ENCODE results near the gene GYPC.
"Not testable (repeated sequence)": the region's sequence is repeated elsewhere in the genome, so short reads cannot be mapped to it uniquely, and the experiment has no call there.

The GYPC gene

DNA sequence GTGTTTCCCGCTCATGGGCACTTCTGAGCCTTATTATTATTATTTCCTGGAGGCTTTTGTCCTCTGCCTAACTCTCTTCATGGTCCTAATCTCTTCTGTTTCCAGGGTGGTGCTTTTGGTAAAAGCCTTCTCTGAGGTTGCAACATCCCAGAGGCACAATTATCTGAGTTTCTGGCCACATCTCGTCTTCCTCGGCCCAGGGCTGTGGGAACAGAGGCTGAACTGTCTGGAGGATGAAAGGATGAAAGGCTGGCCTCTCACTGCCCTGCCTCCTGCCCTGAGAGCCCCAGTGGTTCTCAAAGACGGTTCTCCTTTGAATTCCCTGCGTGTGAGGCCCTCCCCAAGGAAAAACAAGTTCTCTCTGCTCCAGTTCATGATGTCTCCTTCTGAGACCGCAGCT is 13.8 kb downstream of the GYPC start:
- DNase-seq (ENCODE audit: low read depth in 2 of 2) = no peak

DNA sequence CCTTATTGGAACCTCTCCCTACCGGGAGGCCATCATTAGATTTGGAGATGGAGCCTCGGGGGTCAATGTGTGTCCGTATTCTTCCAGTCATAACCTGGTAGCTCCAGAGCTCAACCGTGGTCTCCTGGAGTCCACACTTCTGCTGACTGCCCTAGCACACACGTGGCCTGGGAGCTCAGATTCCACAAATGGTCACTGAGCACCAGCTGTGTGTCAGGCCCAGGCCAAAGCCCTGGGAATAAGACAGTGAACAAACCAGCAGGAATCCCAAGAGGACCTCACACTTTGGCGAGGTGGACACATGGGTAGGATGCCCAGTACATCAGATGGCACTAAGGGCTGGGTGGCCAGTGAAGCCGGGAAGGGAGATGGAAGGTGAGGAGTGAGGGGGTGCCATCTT is 15.5 kb downstream of the GYPC start:
- DNase-seq (ENCODE audit: low read depth in 2 of 2) = no peak

DNA sequence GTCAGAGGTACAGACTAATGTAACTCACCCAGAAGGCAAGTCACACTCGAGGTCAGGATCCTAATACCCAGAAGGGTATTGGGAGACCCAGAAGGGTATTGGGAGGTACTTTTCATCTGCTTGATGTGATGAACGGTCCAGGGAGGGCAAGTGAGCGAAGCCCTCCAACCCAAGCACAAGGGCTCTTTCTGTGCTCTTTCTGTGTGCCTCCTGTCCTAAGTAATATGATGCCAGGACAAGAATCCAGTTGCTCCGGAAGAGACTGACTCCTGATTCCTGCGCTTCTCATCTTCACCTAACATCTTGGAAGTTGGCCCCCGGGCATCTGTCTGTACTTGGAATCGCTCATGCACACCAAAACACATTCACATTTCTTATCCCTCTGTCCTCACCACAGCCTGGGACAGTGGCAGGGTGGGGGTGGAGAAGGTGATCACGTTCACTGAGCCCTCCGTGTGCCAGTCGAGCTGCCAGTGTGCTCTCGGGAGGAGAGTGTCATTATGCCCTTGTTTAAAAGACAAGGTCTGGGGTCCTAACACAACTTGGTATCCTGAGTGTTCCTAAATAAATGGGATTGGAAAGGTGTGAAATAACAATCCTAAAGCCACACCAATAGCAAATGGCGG is 17.1 kb downstream of the GYPC start:
- DNase-seq (ENCODE audit: low read depth in 2 of 2) = no peak

DNA sequence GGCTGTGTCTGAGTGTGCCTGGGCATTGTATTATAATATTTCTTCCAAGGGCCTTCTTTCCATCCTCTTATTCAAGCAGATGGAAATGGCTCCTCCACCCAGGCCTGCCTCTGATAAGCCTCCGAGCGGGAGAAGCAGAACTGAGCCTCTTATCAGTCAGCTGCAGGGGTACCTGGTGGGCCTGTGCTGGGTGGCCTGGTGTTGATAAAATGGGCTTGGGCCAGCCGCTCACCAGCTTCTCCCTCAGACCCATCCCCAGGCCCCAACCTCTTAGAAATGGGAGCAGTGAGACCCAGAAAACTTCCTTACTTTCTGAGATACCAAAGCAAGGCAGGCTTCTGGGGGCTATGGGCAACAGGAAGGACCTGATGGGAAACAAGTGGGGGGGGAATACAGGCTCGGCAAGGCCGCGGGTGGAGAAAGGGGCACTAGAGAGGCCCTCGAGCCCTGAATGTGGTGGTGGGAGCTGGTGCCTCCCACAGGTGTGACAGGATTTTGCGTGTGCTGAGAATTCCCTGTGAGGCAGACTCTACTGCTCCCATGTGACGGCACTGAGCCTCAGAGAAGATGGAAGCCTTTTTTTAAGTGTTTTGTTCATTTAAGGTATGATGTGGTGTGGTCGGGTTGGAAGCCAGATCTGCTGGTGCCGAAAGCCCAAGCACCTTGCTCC is 18.3 kb downstream of the GYPC start:
- no peak for DNase-seq (ENCODE audit: low read depth in 2 of 2)

DNA sequence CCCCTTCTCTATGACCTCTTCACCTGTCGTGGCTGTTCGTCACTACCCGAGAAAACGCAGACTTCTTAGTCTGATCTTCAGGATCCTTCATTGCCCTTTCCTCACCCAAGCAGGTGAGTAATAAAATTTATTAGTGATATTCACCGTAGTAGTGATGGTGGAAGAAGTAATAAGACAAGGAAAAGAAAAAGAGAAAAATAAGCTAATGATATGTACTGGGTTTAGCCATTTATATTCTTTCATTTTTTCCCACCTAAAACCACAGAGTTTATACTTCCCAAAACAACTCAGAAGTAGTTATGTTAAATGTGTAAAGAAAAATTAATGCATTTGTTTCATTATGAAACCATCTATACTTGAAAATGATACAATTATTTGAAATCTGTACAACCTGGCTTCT is 19.7 kb downstream of the GYPC start:
- no peak for DNase-seq (ENCODE audit: low read depth in 2 of 2)

DNA sequence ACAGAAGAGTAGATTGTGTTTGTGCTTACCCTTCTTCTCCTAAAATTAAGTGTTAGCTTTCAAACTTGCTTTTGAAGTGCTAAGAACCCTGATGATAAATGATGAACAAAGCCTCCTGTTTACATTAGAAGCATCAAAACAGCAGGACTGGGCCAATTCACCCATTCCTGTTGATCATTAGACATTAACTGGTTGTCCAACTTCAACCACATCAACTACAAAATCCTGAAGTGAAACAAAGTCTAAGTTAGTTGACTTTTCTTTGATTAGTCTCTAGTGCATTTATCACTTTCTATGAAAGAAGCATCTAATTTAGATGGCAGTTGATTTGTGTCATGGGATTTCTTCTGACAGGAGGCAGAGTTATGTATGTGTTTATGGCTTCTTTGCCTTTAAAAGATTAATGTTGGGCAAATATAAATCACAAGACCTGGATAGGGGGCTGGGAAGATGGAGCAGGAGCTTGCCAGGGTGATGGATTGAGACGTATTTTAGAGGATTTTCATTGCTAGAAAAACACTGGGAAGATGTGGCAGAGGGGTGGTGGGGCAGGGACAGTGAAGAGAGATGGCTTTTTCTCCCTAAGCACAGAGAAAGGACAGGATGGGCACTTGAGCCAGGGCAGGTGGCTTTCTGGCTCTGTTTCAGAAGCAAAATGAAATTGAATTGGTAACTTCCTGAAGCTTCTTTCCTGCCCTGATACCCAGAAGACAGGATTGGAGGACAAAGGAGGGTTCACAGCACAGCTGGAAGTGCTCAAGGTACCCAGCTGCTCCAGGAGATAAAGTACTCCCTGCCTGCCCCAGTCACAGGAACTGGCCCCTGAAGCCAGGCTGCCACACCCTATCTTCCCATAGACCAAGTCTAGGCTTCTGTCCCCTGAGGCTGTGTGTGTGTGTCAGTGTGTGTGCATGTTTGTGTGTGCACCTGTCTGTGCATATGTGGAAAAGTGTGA is 20.5 kb downstream of the GYPC start:
- DNase-seq (ENCODE audit: low read depth in 2 of 2) = no peak

DNA sequence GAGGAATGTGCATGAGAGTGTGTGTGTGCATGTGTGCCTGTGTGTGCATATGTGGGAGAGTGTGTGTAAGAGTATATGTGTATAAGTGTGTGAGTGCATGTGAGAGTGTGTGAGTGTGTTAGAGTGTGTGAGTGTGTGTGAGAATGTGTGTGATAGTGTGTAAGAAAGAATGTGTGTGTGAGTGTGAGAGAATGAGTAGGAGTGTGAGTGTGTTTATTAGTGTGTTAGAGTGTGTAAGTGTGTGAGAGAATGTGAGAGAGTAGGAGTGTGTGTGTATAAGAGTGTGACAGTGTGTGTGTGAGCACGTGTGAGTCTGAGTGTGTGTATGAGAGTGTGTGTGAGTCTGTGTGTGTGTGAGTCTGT is 21.2 kb downstream of the GYPC start:
- no peak for DNase-seq (ENCODE audit: low read depth in 2 of 2)

DNA sequence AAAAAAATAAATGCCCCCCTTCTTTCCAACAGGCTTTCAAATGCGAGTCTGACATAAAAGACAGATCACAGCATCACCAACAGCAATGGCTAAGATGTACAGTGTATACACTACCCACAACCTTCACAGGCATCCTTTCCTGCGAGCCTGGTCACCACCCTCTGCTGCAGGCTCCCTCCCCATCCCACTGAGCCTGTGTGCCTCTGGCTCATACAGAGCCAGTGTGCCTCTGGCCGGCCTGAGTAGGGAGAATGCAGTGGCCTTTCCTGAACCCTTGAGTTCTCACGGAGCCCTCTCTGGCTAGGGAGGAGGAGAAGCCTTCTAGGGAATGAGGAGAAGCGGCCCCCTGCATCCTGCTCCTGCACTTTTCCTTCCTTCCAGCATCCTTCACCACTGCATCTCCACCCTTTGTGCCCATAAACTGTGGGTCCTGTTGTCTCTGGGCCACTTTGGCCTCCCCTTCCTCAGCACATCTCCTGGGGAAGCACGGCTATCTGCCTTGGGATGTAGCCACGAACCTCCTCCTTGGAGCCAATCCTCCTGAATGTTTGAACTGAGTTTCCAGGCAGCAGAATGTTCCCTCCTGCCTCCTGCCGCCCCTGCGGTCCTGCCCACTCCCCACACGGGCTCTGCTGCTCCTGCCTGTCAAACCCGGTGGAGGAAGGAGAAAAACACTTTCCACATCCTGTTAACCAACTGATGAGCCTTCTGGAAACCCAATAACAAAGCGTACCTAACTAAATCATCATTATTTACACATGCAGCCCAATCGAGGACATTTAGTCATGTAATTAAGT is 22.5 kb downstream of the GYPC start:
- no peak for DNase-seq (ENCODE audit: low read depth in 2 of 2)

DNA sequence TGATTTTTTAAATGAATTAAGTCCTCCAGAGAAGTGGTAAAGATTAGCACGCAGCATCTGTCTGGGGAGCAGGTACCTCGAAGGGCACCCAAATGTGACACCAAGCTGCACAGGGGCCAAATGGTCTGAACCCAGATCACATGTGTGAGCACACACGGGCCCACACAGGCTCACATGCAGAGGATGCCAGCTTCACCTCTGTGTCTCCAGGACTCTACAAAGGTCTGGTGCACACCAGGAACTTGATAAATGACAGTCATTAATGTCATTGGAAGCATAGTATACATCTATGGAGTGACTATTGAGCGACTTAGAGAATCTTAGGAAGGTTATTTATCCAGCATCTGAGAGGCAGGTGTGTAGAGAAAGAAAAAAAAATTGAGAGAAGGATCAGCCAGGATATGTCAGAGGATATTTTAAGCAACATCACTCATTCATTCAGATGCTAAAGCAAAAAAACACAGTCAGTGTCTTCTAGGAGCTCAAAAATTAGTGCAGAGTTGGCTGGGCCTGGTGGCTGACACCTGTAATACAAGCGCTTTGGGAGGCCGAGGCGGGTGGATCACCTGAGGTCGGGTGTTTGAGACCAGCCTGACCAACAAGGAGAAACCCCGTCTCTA is 23.2 kb downstream of the GYPC start:
- no peak for DNase-seq (ENCODE audit: low read depth in 2 of 2)

DNA sequence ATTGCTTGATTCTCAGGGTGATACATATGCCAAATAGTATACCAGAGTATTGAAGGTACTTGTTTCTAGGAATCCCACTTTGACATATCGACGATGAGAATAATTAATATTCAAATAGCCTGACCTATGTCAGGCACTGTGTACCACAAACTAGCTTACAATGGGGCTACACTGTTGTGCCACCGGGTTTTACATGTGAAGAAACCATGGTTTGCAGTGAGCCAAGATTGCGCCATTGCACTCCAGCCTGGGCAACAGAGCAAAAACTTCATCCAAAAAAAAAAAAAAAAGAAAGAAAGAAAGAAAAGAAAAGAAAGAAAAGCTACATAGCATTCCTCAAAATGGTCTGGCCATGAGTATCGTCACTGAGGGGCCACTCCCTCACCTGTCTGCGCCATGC is 25.5 kb downstream of the GYPC start:
- no peak for DNase-seq (ENCODE audit: low read depth in 2 of 2)

DNA sequence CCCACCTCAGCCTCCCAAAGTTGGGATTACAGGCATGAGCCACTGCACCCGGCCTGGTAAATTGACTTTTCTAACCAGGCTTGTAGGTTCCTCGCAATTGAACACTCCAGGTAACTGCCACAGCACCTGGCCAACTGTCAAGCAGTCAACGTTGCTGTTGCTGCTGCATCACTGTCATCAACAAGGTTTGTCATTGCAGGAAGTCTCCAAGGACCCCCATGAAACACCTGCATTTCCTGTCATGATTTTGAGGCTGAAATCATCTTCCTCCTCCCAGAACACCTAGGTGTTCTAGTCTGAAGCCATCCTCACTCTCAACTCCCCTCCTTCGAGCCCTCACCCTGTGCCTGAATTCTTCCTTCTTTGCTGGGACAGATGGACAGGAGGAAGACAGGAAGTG is 29.7 kb downstream of the GYPC start:
- DNase-seq (ENCODE audit: low read depth in 2 of 2) = no peak

DNA sequence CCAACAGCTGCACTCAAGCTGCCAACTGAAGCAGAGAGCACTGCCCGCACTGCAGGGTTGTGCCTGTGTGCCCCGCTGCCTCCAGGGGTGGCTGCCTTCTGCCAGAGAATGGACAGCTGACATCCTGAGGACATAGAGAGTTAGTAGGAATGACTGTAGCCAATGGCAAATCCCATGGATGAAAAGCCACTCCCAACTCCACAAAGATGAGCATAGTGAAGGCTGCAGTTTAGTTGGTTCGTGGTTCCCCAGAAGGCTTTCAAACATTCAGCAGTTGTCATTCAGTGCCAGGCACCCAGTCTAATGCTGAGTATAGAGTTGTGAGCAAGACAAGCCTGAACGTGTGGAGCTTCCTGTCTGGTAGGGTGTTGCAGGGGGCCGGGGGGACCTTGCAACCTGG is 30.3 kb downstream of the GYPC start:
- no peak for DNase-seq (ENCODE audit: low read depth in 2 of 2)

DNA sequence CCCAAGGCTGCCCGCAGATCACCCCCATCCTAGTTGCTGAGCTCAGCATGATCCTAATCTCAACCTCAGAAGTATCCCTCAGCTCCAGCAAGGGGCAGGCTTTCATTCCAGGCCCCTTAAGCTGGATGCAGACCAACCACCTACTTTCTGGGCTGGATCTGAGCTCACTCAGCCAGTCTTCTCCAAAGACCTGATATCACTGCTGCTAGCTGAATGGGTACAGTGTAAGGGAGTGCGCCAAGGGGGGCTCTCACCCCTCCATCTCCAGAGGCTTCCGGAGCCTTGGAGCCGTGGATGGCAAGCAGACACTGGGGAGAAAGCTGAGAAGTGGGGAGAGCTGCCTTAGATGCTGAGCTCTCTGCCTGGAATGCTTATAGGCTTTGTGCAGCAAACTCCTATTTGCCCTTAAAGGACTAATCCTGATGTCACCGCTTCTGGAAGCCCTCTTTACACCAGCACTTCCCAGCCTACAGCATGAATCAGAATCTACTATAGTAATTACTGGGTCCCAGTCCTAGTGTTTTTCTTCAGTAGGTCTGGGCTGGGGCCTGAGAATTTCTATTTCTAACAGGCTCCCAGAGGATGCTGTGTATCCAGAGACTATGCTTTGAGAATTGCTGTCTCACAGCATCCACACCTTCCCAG is 31.0 kb downstream of the GYPC start:
- DNase-seq (ENCODE audit: low read depth in 2 of 2) = no peak

DNA sequence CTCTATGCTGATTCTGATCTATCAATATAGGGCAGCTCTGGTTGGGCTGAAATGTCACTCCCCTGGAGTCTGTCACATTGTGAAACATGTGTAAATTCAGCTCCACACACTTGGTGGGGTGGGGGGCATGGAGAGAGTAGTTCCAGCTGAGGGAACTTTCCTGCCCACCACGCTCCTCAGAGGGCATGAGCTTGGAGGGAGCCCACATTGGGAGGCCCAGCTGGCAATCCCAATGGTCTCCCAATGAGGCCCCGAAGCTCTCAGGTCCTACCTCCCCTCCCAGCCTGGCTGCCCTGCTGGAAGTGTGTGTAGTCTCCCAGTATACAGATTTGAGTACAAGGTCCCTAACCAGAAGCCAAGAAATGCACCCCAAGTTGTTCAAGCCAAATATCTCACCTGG is 31.5 kb downstream of the GYPC start:
- DNase-seq (ENCODE audit: low read depth in 2 of 2) = no peak

DNA sequence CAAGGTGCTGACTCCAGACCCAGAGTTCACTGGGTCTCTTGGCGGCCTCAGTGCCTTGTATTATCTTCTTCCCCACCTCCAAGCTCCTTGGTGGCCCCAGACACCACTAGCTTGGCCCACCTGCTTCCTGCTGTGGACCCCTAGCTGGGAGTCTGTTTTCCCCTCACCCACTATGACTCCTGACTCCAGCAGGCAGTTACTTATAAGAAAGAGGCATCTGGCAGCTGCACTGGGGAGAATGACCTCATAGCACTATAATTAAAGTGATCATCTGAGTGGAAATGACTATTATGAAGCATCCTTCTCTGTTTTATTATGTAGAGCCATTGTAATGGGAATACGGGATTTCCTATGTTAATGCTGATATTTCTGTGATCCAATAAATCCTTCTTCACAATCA is 32.6 kb downstream of the GYPC start:
- not testable (repeated sequence) for DNase-seq (ENCODE audit: low read depth in 2 of 2)

DNA sequence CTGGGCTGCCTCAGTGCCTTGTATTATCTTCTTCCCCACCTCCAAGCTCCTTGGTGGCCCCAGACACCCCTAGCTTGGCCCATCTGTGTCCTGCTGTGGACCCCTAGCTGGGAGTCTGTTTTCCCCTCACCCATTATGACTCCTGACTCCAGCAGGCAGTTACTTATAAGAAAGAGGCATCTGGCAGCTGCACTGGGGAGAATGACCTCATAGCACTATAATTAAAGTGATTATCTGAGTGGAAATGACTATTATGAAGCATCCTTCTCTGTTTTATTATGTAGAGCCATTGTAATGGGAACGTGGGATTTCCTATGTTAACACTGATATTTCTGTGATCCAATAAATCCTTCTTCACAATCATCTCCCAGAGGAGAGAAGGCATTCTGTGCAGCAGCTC is 36.3 kb downstream of the GYPC start:
- not testable (repeated sequence) for DNase-seq (ENCODE audit: low read depth in 2 of 2)

DNA sequence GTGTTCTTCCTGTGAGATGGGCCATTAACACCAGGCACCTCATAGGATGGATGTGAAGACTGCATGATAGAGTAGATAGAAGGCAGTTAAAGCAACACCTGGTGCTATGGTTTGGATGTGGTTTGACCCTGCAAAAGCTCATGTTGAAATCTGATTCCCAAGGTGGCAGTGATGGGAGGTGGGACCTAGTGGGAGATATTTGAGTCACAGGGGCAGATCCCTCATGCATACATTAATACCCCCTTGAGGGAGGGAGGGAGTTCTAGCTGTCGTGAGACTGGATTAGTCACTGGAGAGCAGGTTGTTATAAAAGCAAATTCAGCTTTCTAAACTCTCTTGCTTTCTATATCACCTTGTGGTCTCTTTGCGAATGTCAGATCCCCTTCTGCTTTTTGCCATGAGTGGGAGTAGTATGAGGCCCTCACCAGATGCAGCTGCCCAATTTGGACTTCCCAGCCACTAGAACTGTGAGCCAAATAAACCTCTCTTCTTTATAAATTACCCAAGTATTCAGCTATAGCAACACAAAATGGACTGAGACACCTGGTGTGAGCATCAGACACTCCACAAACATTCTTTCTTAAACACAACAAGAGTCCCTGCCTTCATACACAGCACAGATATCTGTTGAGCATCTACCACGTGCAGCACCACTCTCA is 37.1 kb downstream of the GYPC start:
- DNase-seq (ENCODE audit: low read depth in 2 of 2) = not testable (repeated sequence)

DNA sequence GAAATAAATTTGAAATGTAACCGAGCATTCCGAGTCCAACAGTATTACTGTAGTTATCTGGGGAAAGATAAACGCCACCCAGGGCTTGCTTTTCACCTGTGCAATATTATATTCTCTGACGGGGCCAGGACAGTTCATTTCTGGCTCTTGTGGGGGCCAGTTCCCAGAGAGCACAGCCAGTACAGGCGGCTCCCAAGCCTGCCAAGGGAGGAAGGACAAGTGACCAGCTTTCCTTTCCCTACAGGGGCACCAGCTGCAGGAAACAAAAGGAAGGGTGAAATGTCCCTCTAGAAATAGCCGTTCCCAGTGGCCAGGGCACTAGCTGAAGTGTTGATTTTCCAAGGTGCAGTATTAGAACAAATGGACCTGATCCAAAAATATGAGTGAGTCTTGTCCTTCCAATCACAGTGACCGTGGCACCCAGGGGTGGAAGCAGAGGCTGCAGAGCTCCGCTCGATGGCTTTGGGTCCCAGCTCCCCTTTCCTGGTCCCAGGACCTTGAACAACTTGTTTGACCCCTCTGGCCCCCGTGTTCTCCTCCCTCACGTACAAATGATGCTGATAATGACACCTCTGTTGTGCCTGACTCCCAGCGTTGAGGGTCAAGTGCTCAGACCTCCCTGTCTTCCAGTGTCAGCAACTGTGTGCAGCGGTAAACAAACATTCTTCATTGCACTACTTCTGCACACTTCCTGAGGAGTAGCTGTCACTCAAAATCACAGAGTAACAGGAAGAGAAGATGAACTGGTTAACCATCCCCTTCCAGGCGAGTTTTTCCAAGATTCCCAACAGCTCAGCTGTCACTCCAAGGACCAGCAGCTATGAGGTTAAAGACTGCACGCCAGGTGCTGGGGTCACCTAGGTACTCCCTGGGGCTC is 40.9 kb downstream of the GYPC start:
- DNase-seq (ENCODE audit: low read depth in 2 of 2) = no peak

DNA sequence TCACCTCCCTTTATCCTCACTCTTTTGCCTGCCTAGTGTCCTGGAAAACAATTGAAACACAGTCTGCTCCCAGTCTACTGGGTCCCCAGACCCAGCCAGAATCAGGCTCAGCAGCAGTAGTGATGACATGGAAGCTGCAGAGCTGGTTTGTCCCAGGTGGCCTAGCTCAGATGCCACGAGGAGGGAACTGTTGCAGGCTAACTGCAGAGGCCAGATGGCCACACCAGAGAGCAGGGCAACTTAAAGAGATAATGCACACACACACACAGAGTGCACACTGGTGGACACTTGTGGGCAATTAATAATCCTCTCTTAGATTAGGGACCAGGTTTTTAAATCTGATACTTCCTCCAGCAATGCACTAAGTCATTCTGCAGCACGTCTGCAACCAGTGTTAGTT is 42.4 kb downstream of the GYPC start:
- DNase-seq (ENCODE audit: low read depth in 2 of 2) = no peak

DNA sequence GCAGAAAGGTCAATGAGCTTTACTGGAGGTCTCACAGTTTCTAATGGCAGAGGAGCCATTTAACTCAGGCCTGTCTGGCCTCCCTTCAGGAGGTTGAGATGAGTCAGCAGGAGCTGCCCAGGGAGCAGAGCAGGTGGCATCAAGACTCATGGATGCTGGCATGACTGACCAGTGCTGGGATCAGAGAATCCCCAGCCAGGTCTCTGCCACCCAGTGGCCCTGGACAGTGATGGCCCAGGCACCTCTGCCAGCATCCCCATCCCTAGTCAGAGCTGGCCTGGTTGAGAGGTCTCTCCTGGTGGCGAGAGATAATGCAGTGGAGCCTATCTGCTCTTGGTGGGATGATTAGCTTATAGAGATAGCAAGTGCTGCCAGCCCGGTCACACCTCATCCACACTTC is 43.1 kb downstream of the GYPC start:
- DNase-seq (ENCODE audit: low read depth in 2 of 2) = no peak
